ENCODE data around the gene RUNX2. TPM values are rescaled to one million over a fixed set of nuclear protein-coding genes. Genes with fewer than 3 reads are reported as not detected.

RUNX2 gene
- total and polyA plus RNA-seq, 9 of the 15 experiments (the other 6 are each of a cell fraction or from before 2014, with no cell fraction given), result 0.29 to 1.00 (median 0.43) TPM

DNA sequence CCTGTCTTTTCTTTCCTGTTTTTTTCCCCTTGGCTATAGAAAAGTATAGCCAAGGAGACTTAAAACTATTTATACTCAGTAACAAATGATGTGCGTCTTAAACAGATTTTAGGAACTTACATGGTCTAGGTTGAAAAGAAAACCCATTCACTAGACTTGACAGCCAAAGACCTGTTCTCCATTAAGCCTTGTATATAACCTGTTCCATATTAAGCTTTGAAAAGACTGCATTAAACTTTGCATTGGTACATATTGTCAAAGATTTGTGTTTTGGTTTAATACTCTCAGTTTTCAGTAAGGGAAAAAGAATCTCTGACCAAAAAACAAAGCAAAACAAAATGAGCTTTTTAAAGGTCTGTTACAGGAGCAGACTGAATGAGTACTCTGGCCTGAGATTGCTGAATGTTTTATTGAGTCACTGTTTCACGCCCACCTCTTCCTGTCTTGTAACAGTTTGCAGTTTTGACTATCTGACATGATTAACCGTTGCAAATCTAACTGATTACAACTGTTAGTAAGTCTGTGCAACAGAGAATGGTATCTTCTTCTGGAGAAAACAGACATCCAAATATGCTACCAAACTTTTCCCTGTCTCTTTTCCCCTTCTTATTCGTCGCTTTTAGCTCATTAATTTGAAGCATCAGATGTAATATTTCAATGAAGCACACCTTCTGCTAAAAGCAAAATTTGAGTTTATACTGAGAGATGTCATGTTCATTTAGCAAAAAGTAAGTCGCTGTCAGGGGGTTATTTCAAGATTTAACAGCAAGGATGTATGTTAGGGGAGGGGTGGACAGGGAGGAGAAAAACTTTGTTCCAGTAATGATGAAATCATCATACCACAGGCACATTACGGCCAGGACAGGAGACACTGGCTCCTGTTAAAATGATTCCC lies 108.7 kb downstream of the RUNX2 start (continued):
- TF ChIP-seq, protein P1, sequence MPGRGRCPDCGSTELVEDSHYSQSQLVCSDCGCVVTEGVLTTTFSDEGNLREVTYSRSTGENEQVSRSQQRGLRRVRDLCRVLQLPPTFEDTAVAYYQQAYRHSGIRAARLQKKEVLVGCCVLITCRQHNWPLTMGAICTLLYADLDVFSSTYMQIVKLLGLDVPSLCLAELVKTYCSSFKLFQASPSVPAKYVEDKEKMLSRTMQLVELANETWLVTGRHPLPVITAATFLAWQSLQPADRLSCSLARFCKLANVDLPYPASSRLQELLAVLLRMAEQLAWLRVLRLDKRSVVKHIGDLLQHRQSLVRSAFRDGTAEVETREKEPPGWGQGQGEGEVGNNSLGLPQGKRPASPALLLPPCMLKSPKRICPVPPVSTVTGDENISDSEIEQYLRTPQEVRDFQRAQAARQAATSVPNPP (IDR thresholded peaks at IDR 0.05; ENCODE audit: borderline replicate concordance, insufficient read depth, insufficient read length), result no peak
- TF ChIP-seq, protein P2, sequence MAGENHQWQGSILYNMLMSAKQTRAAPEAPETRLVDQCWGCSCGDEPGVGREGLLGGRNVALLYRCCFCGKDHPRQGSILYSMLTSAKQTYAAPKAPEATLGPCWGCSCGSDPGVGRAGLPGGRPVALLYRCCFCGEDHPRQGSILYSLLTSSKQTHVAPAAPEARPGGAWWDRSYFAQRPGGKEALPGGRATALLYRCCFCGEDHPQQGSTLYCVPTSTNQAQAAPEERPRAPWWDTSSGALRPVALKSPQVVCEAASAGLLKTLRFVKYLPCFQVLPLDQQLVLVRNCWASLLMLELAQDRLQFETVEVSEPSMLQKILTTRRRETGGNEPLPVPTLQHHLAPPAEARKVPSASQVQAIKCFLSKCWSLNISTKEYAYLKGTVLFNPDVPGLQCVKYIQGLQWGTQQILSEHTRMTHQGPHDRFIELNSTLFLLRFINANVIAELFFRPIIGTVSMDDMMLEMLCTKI (IDR thresholded peaks at IDR 0.05; ENCODE audit: partially characterized antibody), result no peak
- TF ChIP-seq, protein P3, sequence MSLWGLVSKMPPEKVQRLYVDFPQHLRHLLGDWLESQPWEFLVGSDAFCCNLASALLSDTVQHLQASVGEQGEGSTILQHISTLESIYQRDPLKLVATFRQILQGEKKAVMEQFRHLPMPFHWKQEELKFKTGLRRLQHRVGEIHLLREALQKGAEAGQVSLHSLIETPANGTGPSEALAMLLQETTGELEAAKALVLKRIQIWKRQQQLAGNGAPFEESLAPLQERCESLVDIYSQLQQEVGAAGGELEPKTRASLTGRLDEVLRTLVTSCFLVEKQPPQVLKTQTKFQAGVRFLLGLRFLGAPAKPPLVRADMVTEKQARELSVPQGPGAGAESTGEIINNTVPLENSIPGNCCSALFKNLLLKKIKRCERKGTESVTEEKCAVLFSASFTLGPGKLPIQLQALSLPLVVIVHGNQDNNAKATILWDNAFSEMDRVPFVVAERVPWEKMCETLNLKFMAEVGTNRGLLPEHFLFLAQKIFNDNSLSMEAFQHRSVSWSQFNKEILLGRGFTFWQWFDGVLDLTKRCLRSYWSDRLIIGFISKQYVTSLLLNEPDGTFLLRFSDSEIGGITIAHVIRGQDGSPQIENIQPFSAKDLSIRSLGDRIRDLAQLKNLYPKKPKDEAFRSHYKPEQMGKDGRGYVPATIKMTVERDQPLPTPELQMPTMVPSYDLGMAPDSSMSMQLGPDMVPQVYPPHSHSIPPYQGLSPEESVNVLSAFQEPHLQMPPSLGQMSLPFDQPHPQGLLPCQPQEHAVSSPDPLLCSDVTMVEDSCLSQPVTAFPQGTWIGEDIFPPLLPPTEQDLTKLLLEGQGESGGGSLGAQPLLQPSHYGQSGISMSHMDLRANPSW (CRISPR knock-in tag; IDR thresholded peaks at IDR 0.05), result no peak
- TF ChIP-seq ZNF12 (CRISPR knock-in tag; IDR thresholded peaks at IDR 0.05) (no peak), COPS2 (conservative IDR thresholded peaks at IDR 0.05) (no peak), CBX8 (IDR thresholded peaks at IDR 0.05; ENCODE audit: borderline replicate concordance, extremely low read depth, low read depth, low read length, poor library complexity, severe bottlenecking) (no peak), TEAD2 (tag; IDR thresholded peaks at IDR 0.05) (no peak), ZNF75A (CRISPR knock-in tag; IDR thresholded peaks at IDR 0.05) (no peak), ZZZ3 (IDR thresholded peaks at IDR 0.05) (no peak), ARID1B (IDR thresholded peaks at IDR 0.05) (peak; percentile 81), FOS (IDR thresholded peaks at IDR 0.05; ENCODE audit: extremely low read depth, insufficient read length) (no peak), ZNF140 (CRISPR knock-in tag; IDR thresholded peaks at IDR 0.05) (no peak), FOXJ2 (tag; IDR thresholded peaks at IDR 0.05) (no peak), SRSF7 (optimal IDR thresholded peaks at IDR 0.05; ENCODE audit: low read depth, low read length) (no peak), CBFA2T2 (conservative IDR thresholded peaks at IDR 0.05) (0 out of 2 replicates have a peak, but pooled peaks have one; percentile 37), SOX6 (IDR thresholded peaks at IDR 0.05) (0 out of 2 replicates have a peak, but pooled peaks have one; percentile 12), ATF7 (IDR thresholded peaks at IDR 0.05) (peak; percentile 53; the same call in 1 of the 2 replicates)
- TF ChIP-seq, protein P4, sequence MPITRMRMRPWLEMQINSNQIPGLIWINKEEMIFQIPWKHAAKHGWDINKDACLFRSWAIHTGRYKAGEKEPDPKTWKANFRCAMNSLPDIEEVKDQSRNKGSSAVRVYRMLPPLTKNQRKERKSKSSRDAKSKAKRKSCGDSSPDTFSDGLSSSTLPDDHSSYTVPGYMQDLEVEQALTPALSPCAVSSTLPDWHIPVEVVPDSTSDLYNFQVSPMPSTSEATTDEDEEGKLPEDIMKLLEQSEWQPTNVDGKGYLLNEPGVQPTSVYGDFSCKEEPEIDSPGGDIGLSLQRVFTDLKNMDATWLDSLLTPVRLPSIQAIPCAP (CRISPR knock-in tag; IDR thresholded peaks at IDR 0.05; ENCODE audit: borderline replicate concordance), result no peak
- TF ChIP-seq, protein P5, sequence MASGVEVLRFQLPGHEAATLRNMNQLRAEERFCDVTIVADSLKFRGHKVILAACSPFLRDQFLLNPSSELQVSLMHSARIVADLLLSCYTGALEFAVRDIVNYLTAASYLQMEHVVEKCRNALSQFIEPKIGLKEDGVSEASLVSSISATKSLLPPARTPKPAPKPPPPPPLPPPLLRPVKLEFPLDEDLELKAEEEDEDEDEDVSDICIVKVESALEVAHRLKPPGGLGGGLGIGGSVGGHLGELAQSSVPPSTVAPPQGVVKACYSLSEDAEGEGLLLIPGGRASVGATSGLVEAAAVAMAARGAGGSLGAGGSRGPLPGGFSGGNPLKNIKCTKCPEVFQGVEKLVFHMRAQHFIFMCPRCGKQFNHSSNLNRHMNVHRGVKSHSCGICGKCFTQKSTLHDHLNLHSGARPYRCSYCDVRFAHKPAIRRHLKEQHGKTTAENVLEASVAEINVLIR (CRISPR knock-in tag; IDR thresholded peaks at IDR 0.05), result 0 out of 2 replicates have a peak, but pooled peaks have one; percentile 17

Measured in K562 (cell line).